ENCODE results near the gene PIGP.
"Not testable (repeated sequence)": the region's sequence is repeated elsewhere in the genome, so short reads cannot be mapped to it uniquely, and the experiment has no call there.

The PIGP gene

GRCh38 chr21:37075214-37075770 is 2.4 kb upstream of the PIGP start:
- no peak for DNase-seq

- no peak for DNase-seq
Observed at GRCh38 chr21:37074546-37074945, 1.7 kb upstream of the PIGP start.

GRCh38 chr21:37074197-37074510 is 1.3 kb upstream of the PIGP start:
- DNase-seq, result no peak

GRCh38 chr21:37073417-37074196 is 736 bp upstream of the PIGP start:
- peak; percentile 46 to 75 (median 60) for DNase-seq

GRCh38 chr21:37072274-37072987 is 440 bp downstream of the PIGP start:
- peak in 3 of 4 experiments; percentile 72 to 76 (median 72) for DNase-seq

- no peak for DNase-seq
Observed at GRCh38 chr21:37071561-37072273, 1.2 kb downstream of the PIGP start.

GRCh38 chr21:37065561-37066177 is 7.2 kb downstream of the PIGP start:
- no peak for DNase-seq

GRCh38 chr21:37064841-37065240 is 8.0 kb downstream of the PIGP start:
- no peak for DNase-seq

GRCh38 chr21:37063433-37063832 is 9.4 kb downstream of the PIGP start:
- DNase-seq, result no peak

GRCh38 chr21:37062593-37062935 is 10.3 kb downstream of the PIGP start:
- DNase-seq, result no peak

- DNase-seq, result no peak
Observed at GRCh38 chr21:37061926-37062592, 10.8 kb downstream of the PIGP start.

- no peak for DNase-seq
Observed at GRCh38 chr21:37060296-37060695, 12.6 kb downstream of the PIGP start.

GRCh38 chr21:37059181-37059580 is 13.7 kb downstream of the PIGP start:
- no peak for DNase-seq

- no peak for DNase-seq
Observed at GRCh38 chr21:37058261-37058660, 14.6 kb downstream of the PIGP start.

- no peak for DNase-seq
Observed at GRCh38 chr21:37057614-37058013, 15.3 kb downstream of the PIGP start.

GRCh38 chr21:37055271-37055855 is 17.5 kb downstream of the PIGP start:
- no peak for DNase-seq

- not testable (repeated sequence) for DNase-seq
Observed at GRCh38 chr21:37049741-37050140, 23.1 kb downstream of the PIGP start.

GRCh38 chr21:37047079-37047478 is 25.8 kb downstream of the PIGP start:
- DNase-seq, result no peak

- DNase-seq, result no peak
Observed at GRCh38 chr21:37045556-37045955, 27.3 kb downstream of the PIGP start.

GRCh38 chr21:37045149-37045548 is 27.7 kb downstream of the PIGP start:
- no peak for DNase-seq

- no peak for DNase-seq
Observed at GRCh38 chr21:37044643-37045042, 28.2 kb downstream of the PIGP start.

GRCh38 chr21:37043818-37044217 is 29.1 kb downstream of the PIGP start:
- no peak for DNase-seq
